Kidney (tissue), 14 donors: Measurements from ENCODE around the gene RXFP3. TPM values are rescaled to one million over a fixed set of nuclear protein-coding genes. Genes with fewer than 3 reads are reported as not detected.

Experiments
- DNase-seq, 5 donors: peaks; one replicate each; pipeline ENCODE4 v3.0.0-alpha.2; 2013 to 2020
- FAIRE-seq: peaks from 2 replicates; lab custom pipeline; 2012; peaks lifted over from hg19 to GRCh38; lab: Jason Lieb, UNC
- H3K27ac ChIP-seq, 2 donors: one replicate each; pipeline ENCODE4 v1.7.0; 2013; ENCODE audit warnings: low read depth in 2 of 2, low read length in 2 of 2, inconsistent platforms in 1 of 2
- H3K27me3 ChIP-seq: one replicate; pipeline ENCODE4 v1.7.1; 2013; ENCODE audit warnings: low read length, inconsistent platforms; ENCODE audit not compliant: control insufficient read depth, insufficient read depth
- H3K36me3 ChIP-seq, 3 donors: one replicate each; pipeline versions ENCODE4 v1.7.0 to v1.7.1; 2013; ENCODE audit warnings: low read length in 3 of 3, control low read depth in 1 of 3, inconsistent platforms in 1 of 3; ENCODE audit not compliant: insufficient read depth in 3 of 3, control insufficient read depth in 2 of 3
- H3K4me1 ChIP-seq, 3 donors: one replicate each; pipeline versions ENCODE4 v1.7.0 to v1.7.1; 2013; ENCODE audit warnings: low read length in 3 of 3, inconsistent platforms in 1 of 3, low read depth in 1 of 3; ENCODE audit not compliant: control insufficient read depth in 2 of 3, insufficient read depth in 2 of 3
- H3K4me3 ChIP-seq, 3 donors: one replicate each; pipeline versions ENCODE4 v1.7.0 to v1.8.1; 2013; ENCODE audit warnings: low read length in 3 of 3, control low read depth in 1 of 3, inconsistent platforms in 1 of 3
- H3K9ac ChIP-seq, 3 donors: one replicate each; pipeline versions ENCODE4 v1.7.0 to v1.7.1; 2013; ENCODE audit warnings: low read length in 3 of 3, control low read depth in 1 of 3, inconsistent platforms in 1 of 3
- H3K9me3 ChIP-seq, 3 donors: one replicate each; pipeline versions ENCODE4 v1.7.0 to v1.7.1; 2013; ENCODE audit warnings: low read length in 3 of 3, control low read depth in 1 of 3, inconsistent platforms in 1 of 3; ENCODE audit not compliant: control insufficient read depth in 2 of 3, insufficient read depth in 1 of 3
- intact Hi-C: fragments of 100-400 bp; cut with DNase I; formaldehyde crosslinking; loops from one replicate; pipeline ENCODE4 v1.11.1; 2022
- polyA plus RNA-seq: library from polyadenylated mRNA; stranded (reverse); fragments of 350-450 nt; fragmentation: Illumina TruSeq; extraction: RNeasy Lipid Tissue Mini Kit (QIAGEN cat#74804); gene quantifications from one replicate; pipeline ENCODE4 v1.2.3, GENCODE V29; 2014; ENCODE audit warnings: low read depth, low replicate concordance; ENCODE audit not compliant: insufficient read depth
- total RNA-seq: library from RNA; stranded (reverse); fragmentation: NEBNext Ultra II Directional; extraction: Animal tissue kit (Norgen Biotek cat#: 25700); gene quantifications from one replicate; pipeline ENCODE4 v1.2.1, GENCODE V29; 2021
- TF ChIP-seq, protein P1 (sequence below): IDR thresholded peaks from 3 replicates; pipeline ENCODE4 v1.5.1; 2012; ENCODE audit warnings: mild to moderate bottlenecking, moderate library complexity, borderline replicate concordance; ENCODE audit not compliant: insufficient read depth; ENCODE audit errors: extremely low read depth
- donor health status: control.
- donor health status: control.
- donor health status: control.
- donor health status: control.
- donor health status: control.
- donor health status: DM: yes; HTN: yes; CAD: no.
- donor health status: Normal renal cell carcinoma (clear cell type).

Gene RXFP3
- total and polyA plus RNA-seq, 2 donors from 2014 or later = not detected

DNA sequence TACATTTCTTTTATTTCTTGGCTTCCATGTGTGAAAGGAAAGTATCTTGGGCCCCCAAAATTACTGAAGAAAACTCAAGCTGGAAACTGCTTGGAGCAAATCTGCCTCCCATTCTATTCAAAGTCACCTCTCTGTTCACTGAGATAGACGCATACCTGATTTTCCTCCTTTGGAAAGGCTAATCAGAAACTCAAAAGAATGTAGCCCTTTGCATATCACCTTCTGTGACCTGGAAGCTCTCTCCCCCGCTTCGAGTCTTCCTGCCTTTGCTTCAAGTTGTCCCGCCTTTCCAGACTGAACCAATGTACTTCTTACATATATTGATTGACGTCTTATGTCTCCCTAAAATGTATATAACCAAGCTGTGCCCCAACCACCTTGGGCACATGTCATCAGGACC, 5.0 kb upstream of the RXFP3 start:
- intact Hi-C loops = no loop called here
- H3K9me3 ChIP-seq = no peaks in the 10 kb centered on the region
- no peaks in the 10 kb centered on the region for H3K36me3 ChIP-seq
- no peaks in the 10 kb centered on the region for H3K27me3 ChIP-seq
- no peak overlapping the region for H3K9ac ChIP-seq
- no peak overlapping the region for H3K27ac ChIP-seq
- H3K4me1 ChIP-seq = peaks cover 0 to under 1% (median under 1%) of the 10 kb centered on the region in 3 donors
- TF ChIP-seq, protein P1, sequence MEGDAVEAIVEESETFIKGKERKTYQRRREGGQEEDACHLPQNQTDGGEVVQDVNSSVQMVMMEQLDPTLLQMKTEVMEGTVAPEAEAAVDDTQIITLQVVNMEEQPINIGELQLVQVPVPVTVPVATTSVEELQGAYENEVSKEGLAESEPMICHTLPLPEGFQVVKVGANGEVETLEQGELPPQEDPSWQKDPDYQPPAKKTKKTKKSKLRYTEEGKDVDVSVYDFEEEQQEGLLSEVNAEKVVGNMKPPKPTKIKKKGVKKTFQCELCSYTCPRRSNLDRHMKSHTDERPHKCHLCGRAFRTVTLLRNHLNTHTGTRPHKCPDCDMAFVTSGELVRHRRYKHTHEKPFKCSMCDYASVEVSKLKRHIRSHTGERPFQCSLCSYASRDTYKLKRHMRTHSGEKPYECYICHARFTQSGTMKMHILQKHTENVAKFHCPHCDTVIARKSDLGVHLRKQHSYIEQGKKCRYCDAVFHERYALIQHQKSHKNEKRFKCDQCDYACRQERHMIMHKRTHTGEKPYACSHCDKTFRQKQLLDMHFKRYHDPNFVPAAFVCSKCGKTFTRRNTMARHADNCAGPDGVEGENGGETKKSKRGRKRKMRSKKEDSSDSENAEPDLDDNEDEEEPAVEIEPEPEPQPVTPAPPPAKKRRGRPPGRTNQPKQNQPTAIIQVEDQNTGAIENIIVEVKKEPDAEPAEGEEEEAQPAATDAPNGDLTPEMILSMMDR = no peak
- H3K4me3 ChIP-seq = no peak overlapping the region
- FAIRE-seq (no peak), DNase-seq (no peak)

DNA sequence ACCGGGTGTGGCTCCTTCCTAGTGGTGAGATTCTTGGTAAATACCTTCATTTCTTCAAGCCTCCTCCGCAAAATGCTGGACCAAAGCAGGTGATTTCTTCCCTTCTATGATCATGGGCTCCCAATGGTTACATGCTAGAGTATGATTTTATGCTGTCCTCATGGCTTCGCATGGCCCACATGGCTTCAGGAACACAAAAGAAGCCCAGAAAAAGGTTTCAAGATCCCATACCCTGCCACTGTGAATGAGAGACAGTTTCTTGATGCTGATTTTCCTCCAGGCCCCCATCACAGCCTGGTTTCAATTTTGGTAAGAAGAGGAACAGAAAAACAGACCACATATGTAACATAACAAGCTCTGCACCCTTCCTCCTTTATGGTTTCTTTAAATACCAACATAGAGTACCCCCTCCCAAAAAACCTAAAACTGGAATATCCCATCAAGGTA, 2.4 kb upstream of the RXFP3 start:
- Histone ChIP-seq H3K27ac (no peak overlapping the region), H3K27me3 (peaks cover 14% of the 10 kb centered on the region), H3K9me3 (no peaks in the 10 kb centered on the region), H3K9ac (no peak overlapping the region), H3K4me3 (no peak overlapping the region), H3K36me3 (no peaks in the 10 kb centered on the region), H3K4me1 (peaks cover 0 to 13% (median 10%) of the 10 kb centered on the region in 3 donors)
- intact Hi-C loops = no loop called here
- TF ChIP-seq, protein P1 = no peak
- DNase-seq (no peak), FAIRE-seq (no peak)

DNA sequence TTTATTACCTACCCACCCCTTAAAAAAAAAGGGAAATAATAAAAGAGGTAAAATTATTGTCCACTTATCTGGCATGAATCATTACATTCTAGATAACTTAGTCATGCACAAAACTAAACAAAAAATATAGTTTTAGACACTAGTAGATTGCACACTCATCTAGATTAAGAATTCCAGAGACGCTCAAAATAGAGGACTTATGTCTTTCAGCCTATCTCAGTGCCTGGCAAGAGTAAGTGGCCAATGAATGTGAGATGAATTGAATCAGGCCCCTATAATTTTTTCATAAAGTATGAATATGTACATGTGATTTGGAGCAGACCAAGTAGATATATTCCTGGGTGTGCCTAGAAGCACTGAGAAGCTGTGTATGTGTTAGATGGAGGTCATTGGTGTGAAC, 2.0 kb upstream of the RXFP3 start:
- FAIRE-seq (no peak), DNase-seq (no peak)
- TF ChIP-seq, protein P1 = no peak
- H3K36me3 ChIP-seq = no peaks in the 10 kb centered on the region
- no peak overlapping the region for H3K27ac ChIP-seq
- H3K4me1 ChIP-seq = peaks cover 0 to 13% (median 10%) of the 10 kb centered on the region in 3 donors
- H3K4me3 ChIP-seq = no peak overlapping the region
- no peaks in the 10 kb centered on the region for H3K9me3 ChIP-seq
- intact Hi-C loops = no loop called here
- no peak overlapping the region for H3K9ac ChIP-seq
- peaks cover 16% of the 10 kb centered on the region for H3K27me3 ChIP-seq

DNA sequence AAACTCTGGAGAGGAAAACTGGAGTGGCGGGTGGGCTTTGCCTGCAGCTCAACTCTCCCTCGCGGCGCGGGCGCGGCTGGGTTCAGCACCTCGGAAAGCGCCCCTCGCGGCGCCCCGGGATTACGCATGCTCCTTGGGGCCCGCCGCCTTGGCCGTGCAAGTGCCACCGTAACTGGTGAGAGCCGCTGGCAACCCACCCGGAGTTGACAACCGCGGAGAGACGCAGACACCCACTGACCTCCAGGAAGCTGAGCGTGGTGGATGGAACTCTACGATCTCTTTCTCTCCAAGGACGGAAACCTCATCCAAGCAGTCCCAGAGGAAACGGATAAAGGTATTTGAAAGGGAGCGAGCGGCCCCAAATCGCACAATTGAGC, 194 bp upstream of the RXFP3 start:
- Histone ChIP-seq H3K9me3 (no peaks in the 10 kb centered on the region), H3K4me1 (peaks cover 0 to 13% (median 10%) of the 10 kb centered on the region in 3 donors), H3K36me3 (no peaks in the 10 kb centered on the region), H3K27ac (no peak overlapping the region), H3K27me3 (peaks cover 27% of the 10 kb centered on the region), H3K9ac (no peak overlapping the region), H3K4me3 (peak overlapping the region; percentile 51 to 61 (median 55))
- DNase-seq = peak; percentile 81 to 90 (median 87)
- TF ChIP-seq, protein P1 = no peak
- no peak for FAIRE-seq
- intact Hi-C loops = no loop called here
